GM23338 (cell line): ENCODE data around the gene NT5DC3. TPM values are rescaled to one million over a fixed set of nuclear protein-coding genes. Genes with fewer than 3 reads are reported as not detected.

ENCODE experiments used
- ATAC-seq: fragments of 200-7000 bp; cut with Tn5 transposase; 3 replicates; pipeline ENCODE4 v1.9.1; 2020
- DNase-seq: peaks from one replicate; pipeline ENCODE4 v3.0.0-alpha.2; 2015; ENCODE audit warnings: low spot score
- H2AFZ ChIP-seq: fragments of 200-600 bp; sonication (generic); 2 replicates; pipeline ENCODE4 v1.8.0; 2016; ENCODE audit warnings: antibody characterized with exemption, mild to moderate bottlenecking, moderate library complexity
- H3F3A ChIP-seq: fragments of 200-600 bp; sonication (generic); replicated peaks from 2 replicates; pipeline ENCODE4 v1.8.0; 2017; ENCODE audit warnings: antibody characterized with exemption, mixed run types, low read depth
- H3K27ac ChIP-seq: fragments of 200-600 bp; sonication (generic); 2 replicates; pipeline ENCODE4 v1.6.1; 2016; ENCODE audit warnings: low read depth
- H3K27me3 ChIP-seq: fragments of 200-600 bp; sonication (generic); 2 replicates; pipeline ENCODE4 v1.8.0; 2016; ENCODE audit warnings: mild to moderate bottlenecking, mixed run types, moderate library complexity; ENCODE audit not compliant: insufficient read depth
- H3K36me3 ChIP-seq: fragments of 200-600 bp; sonication (generic); 2 replicates; pipeline ENCODE4 v1.8.0; 2016; ENCODE audit warnings: mild to moderate bottlenecking; ENCODE audit not compliant: insufficient read depth
- H3K4me1 ChIP-seq: fragments of 200-600 bp; sonication (generic); 2 replicates; pipeline ENCODE4 v1.8.0; 2016; ENCODE audit warnings: mild to moderate bottlenecking, moderate library complexity; ENCODE audit not compliant: insufficient read depth
- H3K4me2 ChIP-seq: fragments of 200-600 bp; sonication (generic); 2 replicates; pipeline ENCODE4 v1.7.1; 2017; ENCODE audit warnings: mixed run types
- H3K4me3 ChIP-seq: fragments of 200-600 bp; sonication (generic); 2 replicates; pipeline ENCODE4 v1.6.1; 2016; ENCODE audit warnings: mixed run types
- H3K79me2 ChIP-seq: fragments of 200-600 bp; sonication (generic); replicated peaks from 2 replicates; pipeline ENCODE4 v1.8.0; 2017; ENCODE audit warnings: mild to moderate bottlenecking; ENCODE audit not compliant: insufficient read depth
- H3K9me2 ChIP-seq: fragments of 200-600 bp; sonication (generic); 2 replicates; pipeline ENCODE4 v1.8.0; 2017; ENCODE audit not compliant: insufficient read depth
- H4K20me1 ChIP-seq: fragments of 200-600 bp; sonication (generic); replicated peaks from 2 replicates; pipeline ENCODE4 v1.8.0; 2017; ENCODE audit warnings: mild to moderate bottlenecking; ENCODE audit not compliant: insufficient read depth
- H3K27ac Mint-ChIP-seq: 2 replicates; pipeline ENCODE4 v1.8.0; 2020; ENCODE audit warnings: inconsistent platforms, mild to moderate bottlenecking, moderate library complexity, mixed read lengths
- H3K27me3 Mint-ChIP-seq: 3 replicates; pipeline ENCODE4 v1.8.0; 2022; ENCODE audit warnings: low read depth, mild to moderate bottlenecking, moderate library complexity, mixed read lengths, inconsistent platforms; ENCODE audit not compliant: insufficient read depth, poor library complexity
- H3K36me3 Mint-ChIP-seq: 3 replicates; pipeline ENCODE4 v1.8.0; 2021; ENCODE audit warnings: low read depth, mild to moderate bottlenecking, inconsistent platforms, moderate library complexity, mixed read lengths
- H3K4me1 Mint-ChIP-seq: 3 replicates; pipeline ENCODE4 v1.8.0; 2020; ENCODE audit warnings: mild to moderate bottlenecking, inconsistent platforms, mixed read lengths
- H3K4me3 Mint-ChIP-seq: 3 replicates; pipeline ENCODE4 v1.8.0; 2021; ENCODE audit warnings: moderate library complexity, mild to moderate bottlenecking, inconsistent platforms, mixed read lengths
- H3K9me3 Mint-ChIP-seq: 3 replicates; pipeline ENCODE4 v1.8.0; 2020; ENCODE audit warnings: moderate library complexity, mild to moderate bottlenecking, inconsistent platforms, mixed read lengths
- CTCF ChIP-seq, 2 experiments: fragments of 200-600 bp in 1 of 2; sonication (generic) in 1 of 2; conservative IDR thresholded peaks; 2 replicates each; pipeline versions ENCODE4 v1.5.1 to v1.6.1; 2016 to 2017; ENCODE audit warnings: antibody characterized with exemption in 2 of 2, low read depth in 2 of 2, mild to moderate bottlenecking in 2 of 2, moderate library complexity in 1 of 2
- ETS1 ChIP-seq: IDR thresholded peaks from 2 replicates; pipeline ENCODE4 v1.6.1; 2016; ENCODE audit warnings: antibody characterized with exemption
- EZH2 ChIP-seq: fragments of 200-600 bp; sonication (generic); IDR thresholded peaks from one replicate; pipeline ENCODE4 v1.8.0; 2017; ENCODE audit warnings: antibody characterized with exemption, mild to moderate bottlenecking, low read depth; ENCODE audit not compliant: unreplicated experiment
- EZH2phosphoT487 ChIP-seq: fragments of 200-600 bp; sonication (generic); IDR thresholded peaks from one replicate; pipeline ENCODE4 v1.8.1; 2018; ENCODE audit warnings: antibody characterized with exemption; ENCODE audit not compliant: unreplicated experiment
- JUNB ChIP-seq: IDR thresholded peaks from one replicate; pipeline ENCODE4 v1.6.1; 2016; ENCODE audit warnings: antibody characterized with exemption; ENCODE audit not compliant: unreplicated experiment
- POLR2AphosphoS5 ChIP-seq: IDR thresholded peaks from 2 replicates; pipeline ENCODE4 v1.6.1; 2016; ENCODE audit warnings: antibody characterized with exemption, low read depth
- STAT1 ChIP-seq: IDR thresholded peaks from one replicate; pipeline ENCODE4 v1.6.1; 2016; ENCODE audit warnings: antibody characterized with exemption; ENCODE audit not compliant: unreplicated experiment
- ZNF114 ChIP-seq: fragments of 250-450 bp; sonication (Bioruptor Pico); IDR thresholded peaks from 2 replicates; pipeline ENCODE4 v1.5.0; 2020; ENCODE audit warnings: mild to moderate bottlenecking, moderate library complexity
- ZNF462 ChIP-seq: fragments of 250-450 bp; sonication (Bioruptor Pico); IDR thresholded peaks from 2 replicates; pipeline ENCODE4 v1.5.0; 2020; ENCODE audit warnings: mild to moderate bottlenecking, moderate library complexity
- polyA plus RNA-seq: library from polyadenylated mRNA; unstranded; fragments of >200 nt; fragmentation: Nextera tagmentation; extraction: Ambion mirVana; gene quantifications from 2 replicates; pipeline ENCODE4 v1.2.1, GENCODE V29; 2016
- total RNA-seq: library from RNA; depleted of rRNA; stranded (reverse); fragments of >200 nt; shearing (Covaris generic); gene quantifications from 2 replicates; pipeline ENCODE4 v1.2.3, GENCODE V29; 2014

Gene NT5DC3
- total and polyA plus RNA-seq, 2 experiments from 2014 or later: 2.2 to 12.5 TPM

- TF ChIP-seq ZNF462 (CRISPR knock-in tag): no peak
- TF ChIP-seq ZNF114 (CRISPR knock-in tag): no peak
- TF ChIP-seq POLR2AphosphoS5: no peak
- TF ChIP-seq JUNB: no peak
- no peak for TF ChIP-seq EZH2phosphoT487
- no peak for TF ChIP-seq ETS1
Observed at GRCh38 chr12:103735291-103735690, 105.7 kb downstream of the NT5DC3 start (continued).

GRCh38 chr12:103734863-103735262, 106.2 kb downstream of the NT5DC3 start:
- Mint-ChIP-seq H3K9me3 (peaks cover 11% of the 10 kb centered on the region), H3K4me3 (no peak overlapping the region), H3K27me3 (peaks cover 3% of the 10 kb centered on the region), H3K4me1 (no peaks in the 10 kb centered on the region), H3K36me3 (no peaks in the 10 kb centered on the region), H3K27ac (no peak overlapping the region)
- no peak for DNase-seq
- ATAC-seq: no peak
- Histone ChIP-seq H3K79me2 (no peaks in the 10 kb centered on the region), H4K20me1 (no peaks in the 10 kb centered on the region), H3K36me3 (no peaks in the 10 kb centered on the region), H3K27ac (no peak overlapping the region), H3K4me2 (no peak overlapping the region), H3K4me1 (no peaks in the 10 kb centered on the region), H3F3A (no peaks in the 10 kb centered on the region), H3K4me3 (no peak overlapping the region), H3K27me3 (no peaks in the 10 kb centered on the region), H2AFZ (no peak overlapping the region), H3K9me2 (no peaks in the 10 kb centered on the region)
- TF ChIP-seq STAT1: no peak
- no peak for TF ChIP-seq ETS1
- no peak for TF ChIP-seq POLR2AphosphoS5
- no peak for TF ChIP-seq CTCF (conservative IDR thresholded peaks at IDR 0.05; ENCODE audit: low read depth in 2 of 2)
- TF ChIP-seq ZNF114 (CRISPR knock-in tag): no peak
- TF ChIP-seq EZH2: no peak
